ENCODE measurements around the gene DEF6. TPM values are rescaled to one million over a fixed set of nuclear protein-coding genes. Genes with fewer than 3 reads are reported as not detected.

The DEF6 gene
- total RNA-seq, 1 experiment from 2014 or later: 5.6 TPM

GRCh38 chr6:35321091-35321490 lies 23.5 kb downstream of the DEF6 start:
- Histone ChIP-seq H3K18ac (ENCODE audit: insufficient read length, low read depth, low read length) (no peak overlapping the region), H4K5ac (ENCODE audit: insufficient read length, low read depth, low read length) (no peak overlapping the region), H3K27me3 (ENCODE audit: insufficient read depth, low read length) (peaks cover 3% of the 10 kb centered on the region; the same call in 1 of the 2 replicates), H3K9me3 (ENCODE audit: control insufficient read depth, low read depth, low read length) (no peaks in the 10 kb centered on the region), H4K8ac (replicated peaks; ENCODE audit: insufficient read length, low read depth, low read length) (no peak overlapping the region), H3K14ac (ENCODE audit: insufficient read depth, low read length) (no peak overlapping the region), H2BK20ac (ENCODE audit: low read depth, low read length, poor library complexity, severe bottlenecking) (no peak overlapping the region), H3K79me2 (ENCODE audit: insufficient read depth, low read length) (no peaks in the 10 kb centered on the region), H4K20me1 (ENCODE audit: control insufficient read depth, insufficient read depth, insufficient read length) (no peaks in the 10 kb centered on the region), H3K4me2 (ENCODE audit: insufficient read depth, insufficient read length, low read length) (no peak overlapping the region), H4K91ac (ENCODE audit: insufficient read length, low read depth, low read length) (no peak overlapping the region), H2AK5ac (ENCODE audit: insufficient read length, low read length) (no peak overlapping the region), H2BK5ac (ENCODE audit: insufficient read length, low read length) (no peak overlapping the region), H2BK120ac (ENCODE audit: low read depth, low read length, poor library complexity, severe bottlenecking) (no peak overlapping the region), H3K4ac (ENCODE audit: low read depth, low read length) (no peak overlapping the region), H3K9ac (ENCODE audit: extremely low read depth, insufficient read length, low read length) (no peak overlapping the region), H2BK12ac (ENCODE audit: insufficient read length, low read depth, low read length) (no peak overlapping the region), H3T11ph (ENCODE audit: low read length) (no peak overlapping the region), H3K4me1 (ENCODE audit: insufficient read depth, low read length) (peaks cover 3% of the 10 kb centered on the region), H3K23ac (ENCODE audit: insufficient read length, low read depth, low read length) (no peak overlapping the region), H3K56ac (ENCODE audit: insufficient read length, low read depth, low read length) (no peak overlapping the region), H3K23me2 (ENCODE audit: insufficient read length, low read depth, low read length, poor library complexity, severe bottlenecking) (peaks cover 10% of the 10 kb centered on the region), H3K27ac (ENCODE audit: insufficient read length, low read depth, low read length) (no peak overlapping the region), H3K79me1 (ENCODE audit: insufficient read depth, low read depth, low read length, poor library complexity, severe bottlenecking) (no peaks in the 10 kb centered on the region), H2BK15ac (ENCODE audit: low read depth, low read length) (no peak overlapping the region), H2AFZ (ENCODE audit: low read length) (no peak overlapping the region)
- WGBS (ENCODE audit: extremely low coverage, insufficient read length, low lambda C conversion rate): no CpG with 5 or more reads among the region's 8 CpGs
- no peak for TF ChIP-seq CTCF (conservative IDR thresholded peaks at IDR 0.05)
- H3K27me3 Mint-ChIP-seq (ENCODE audit: low read depth): peaks cover 22% of the 10 kb centered on the region
- H3K27ac Mint-ChIP-seq: peak overlapping the region in 1 of 3 experiments; percentile 48; a peak in 1 of 7 replicates
- peak; percentile 22 for DNase-seq
- H3K9me3 Mint-ChIP-seq: no peaks in the 10 kb centered on the region; a peak in 1 of 5 replicates
- no peak overlapping the region for H3K4me3 Mint-ChIP-seq
- peaks cover 20 to 24% of the 10 kb centered on the region in 2 experiments for H3K4me1 Mint-ChIP-seq
- peaks cover 0 to 5% (median 0%) of the 10 kb centered on the region in 3 experiments; a peak in 2 of 7 replicates for H3K36me3 Mint-ChIP-seq (ENCODE audit: insufficient read depth in 1 of 3, low read depth in 3 of 3)
